K562 (cell line): ENCODE measurements around the gene RCSD1.

ENCODE experiments used
- ARID2 ChIP-seq: fragments of 450-650 bp; IDR thresholded peaks from 2 replicates; pipeline ENCODE4 v1.6.1; 2017; ENCODE audit warnings: antibody characterized with exemption, mild to moderate bottlenecking
- CBX3 ChIP-seq, 2 experiments: IDR thresholded peaks; 1 replicate in 1 of 2; 2 replicates in 1 of 2; pipeline ENCODE4 v1.6.1; 2012; ENCODE audit warnings: inconsistent platforms in 2 of 2, low read length in 2 of 2, borderline replicate concordance in 1 of 2, control low read depth in 1 of 2
- CREB1 ChIP-seq, 2 experiments: sonication (generic) in 1 of 2; formaldehyde crosslinking in 1 of 2; IDR thresholded peaks; 2 replicates each; pipeline versions ENCODE4 v1.6.1 to v1.8.0; 2012 to 2022; ENCODE audit warnings: inconsistent platforms in 1 of 2, mild to moderate bottlenecking in 1 of 2, missing genetic modification reagents in 1 of 2, moderate library complexity in 1 of 2
- CTCF ChIP-seq, 3 experiments: IDR thresholded peaks in 2 of 3; conservative IDR thresholded peaks in 1 of 3; 2 replicates each; pipeline ENCODE4 v1.5.1; 2011 to 2012; ENCODE audit warnings: low read length in 3 of 3, mild to moderate bottlenecking in 3 of 3, control low read depth in 2 of 3, improper control_type of control experiment in 1 of 3, inconsistent platforms in 1 of 3, low read depth in 1 of 3, mixed read lengths in 1 of 3, moderate library complexity in 1 of 3; ENCODE audit not compliant: insufficient read depth in 2 of 3
- EZH2 ChIP-seq: IDR thresholded peaks from 2 replicates; pipeline ENCODE4 v1.6.1; 2012; ENCODE audit warnings: low read depth, mild to moderate bottlenecking, inconsistent platforms, low read length, borderline replicate concordance
- JUN ChIP-seq, 2 experiments: sonication (generic) in 1 of 2; formaldehyde crosslinking in 1 of 2; IDR thresholded peaks; 2 replicates each; pipeline versions ENCODE4 v1.6.1 to v1.8.0; 2012 to 2022; ENCODE audit warnings: borderline replicate concordance in 2 of 2, mild to moderate bottlenecking in 2 of 2, improper control_type of control experiment in 1 of 2, low read depth in 1 of 2, low read length in 1 of 2, missing genetic modification reagents in 1 of 2
- REST ChIP-seq, 2 experiments: fragments of 450-650 bp; formaldehyde crosslinking in 1 of 2; IDR thresholded peaks; 2 replicates each; pipeline versions ENCODE4 v1.4.0 to v1.6.1; 2014 to 2020; ENCODE audit warnings: mild to moderate bottlenecking in 2 of 2, borderline replicate concordance in 1 of 2, low read depth in 1 of 2
- SAFB ChIP-seq: fragments of 200-400 bp; formaldehyde crosslinking; IDR thresholded peaks from 2 replicates; pipeline ENCODE4 v1.6.1; 2017; ENCODE audit warnings: low read depth, low read length, borderline replicate concordance
- TCFL5 ChIP-seq: fragments of 250-450 bp; sonication (Bioruptor Pico); conservative IDR thresholded peaks from 2 replicates; pipeline ENCODE4 v1.6.1; 2021; ENCODE audit warnings: mild to moderate bottlenecking, moderate library complexity, matching md5 sums
- ZC3H11A ChIP-seq: IDR thresholded peaks from 2 replicates; pipeline ENCODE4 v1.6.1; 2012; ENCODE audit warnings: low read depth, low read length, improper control_type of control experiment
- ZNF512 ChIP-seq: IDR thresholded peaks from 2 replicates; pipeline ENCODE4 v1.6.1; 2016; ENCODE audit warnings: missing genetic modification characterization, missing compliant biosample characterization

- TF ChIP-seq ZC3H11A (no peak; the same call in 1 of the 2 replicates), CREB1 (IDR thresholded peaks at IDR 0.05) (peak; percentile 45; the same call in 1 of the 2 replicates), CREB1 (CRISPR knock-in tag; IDR thresholded peaks at IDR 0.05) (peak; percentile 57; the same call in 1 of the 2 replicates), CTCF (IDR thresholded peaks at IDR 0.05 in 2 of 3, conservative IDR thresholded peaks at IDR 0.05 in 1 of 3; ENCODE audit: insufficient read depth in 2 of 3, low read depth in 1 of 3, low read length in 3 of 3) (no peak), REST (IDR thresholded peaks at IDR 0.05; ENCODE audit: borderline replicate concordance) (no peak; the same call in 1 of the 2 replicates), REST (CRISPR knock-in tag; IDR thresholded peaks at IDR 0.05; ENCODE audit: low read depth) (no peak), CBX3 (IDR thresholded peaks at IDR 0.05; ENCODE audit: borderline replicate concordance in 1 of 2, low read length in 2 of 2) (peak in 1 of 2 experiments; percentile 75; a peak in 1 of 3 replicates), ZNF512 (tag) (no peak), ARID2 (0 out of 2 replicates have a peak, but pooled peaks have one; percentile 22), EZH2 (no peak), TCFL5 (CRISPR knock-in tag) (no peak; the same call in 1 of the 2 replicates), SAFB (no peak), JUN (IDR thresholded peaks at IDR 0.05; ENCODE audit: borderline replicate concordance, low read depth, low read length) (0 out of 2 replicates have a peak, but pooled peaks have one; percentile 73), JUN (CRISPR knock-in tag; IDR thresholded peaks at IDR 0.05; ENCODE audit: borderline replicate concordance) (no peak)
These were observed 2.0 kb upstream of the RCSD1 start for GRCh38 chr1:167627865-167628641.
